Esophagus muscularis mucosa (tissue), 4 donors: ENCODE data around the gene HEXIM2. TPM values are rescaled to one million over a fixed set of nuclear protein-coding genes. Genes with fewer than 3 reads are reported as not detected.

Experiments used
- DNase-seq: peaks from one replicate; pipeline ENCODE4 v3.0.0-alpha.2; 2017; ENCODE audit errors: extremely low spot score
- H3K27ac ChIP-seq, 4 donors: fragments of 200-600 bp; sonication (generic); replicated peaks in 1 of 4; 1 replicate in 3 of 4; 2 replicates in 1 of 4; pipeline ENCODE4 v1.5.1; 2016 to 2019; ENCODE audit warnings: mild to moderate bottlenecking in 1 of 4
- H3K27me3 ChIP-seq, 4 donors: fragments of 200-600 bp; sonication (generic); one replicate each; pipeline versions ENCODE4 v1.5.1 to v1.6.0; 2016 to 2019
- H3K36me3 ChIP-seq, 4 donors: fragments of 200-600 bp; sonication (generic); one replicate each; pipeline ENCODE4 v1.5.1; 2016 to 2019
- H3K4me1 ChIP-seq, 4 donors: fragments of 200-600 bp; sonication (generic); one replicate each; pipeline ENCODE4 v1.5.1; 2016 to 2019
- H3K4me3 ChIP-seq, 4 donors: fragments of 200-600 bp; sonication (generic); 1 replicate in 2 of 4; 2 replicates in 2 of 4; pipeline ENCODE4 v1.5.1; 2016 to 2019; ENCODE audit warnings: mild to moderate bottlenecking in 4 of 4, moderate library complexity in 1 of 4
- H3K9me3 ChIP-seq, 4 donors: fragments of 200-600 bp; sonication (generic); 1 replicate in 3 of 4; 2 replicates in 1 of 4; pipeline ENCODE4 v1.5.1; 2016 to 2019
- CTCF ChIP-seq, 3 experiments: fragments of 200-600 bp in 2 of 3; fragments of 450-650 bp in 1 of 3; sonication (generic) in 2 of 3; IDR thresholded peaks; one replicate each; pipeline ENCODE4 v1.5.1; 2017 to 2019; ENCODE audit warnings: antibody characterized with exemption in 3 of 3, mild to moderate bottlenecking in 2 of 3, moderate library complexity in 1 of 3
- EP300 ChIP-seq: sonication (generic); formaldehyde crosslinking; IDR thresholded peaks from one replicate; pipeline ENCODE4 v1.6.1; 2017; ENCODE audit warnings: antibody characterized with exemption
- POLR2A ChIP-seq: fragments of 450-650 bp; IDR thresholded peaks from one replicate; pipeline ENCODE4 v1.6.1; 2017; ENCODE audit warnings: antibody characterized with exemption, moderate library complexity, mild to moderate bottlenecking, low read depth
- POLR2AphosphoS5 ChIP-seq, 2 donors: sonication (generic); formaldehyde crosslinking; IDR thresholded peaks; one replicate each; pipeline ENCODE4 v1.6.1; 2017; ENCODE audit warnings: antibody characterized with exemption in 2 of 2
- WGBS: methylation state at CpG from one replicate; pipeline ENCODE4 v1.1.5; 2018; 5-methylcytosine and 5-hydroxymethylcytosine counted together
- intact Hi-C: fragments of 100-400 bp; cut with DNase I; formaldehyde crosslinking; loops from one replicate; pipeline ENCODE4 v1.15.1; 2023
- total RNA-seq, 4 donors: library from RNA; depleted of rRNA; stranded (reverse); fragments of >200 nt; gene quantifications; one replicate each; pipeline versions ENCODE4 v1.1.0 to v1.2.1, GENCODE V29; 2016

HEXIM2 gene
- total RNA-seq, 4 donors from 2014 or later = 4.0 to 8.4 (median 7.0) TPM

GRCh38 chr17:45115015-45115625 lies 46.6 kb upstream of the HEXIM2 start:
- WGBS = 89% methylated on average over 25 of the region's 26 CpGs
- Histone ChIP-seq H3K27ac (peak overlapping the region in 1 of 4 donors; percentile 39), H3K4me1 (peaks cover 23 to 29% (median 24%) of the 10 kb centered on the region in 4 donors), H3K4me3 (no peak overlapping the region), H3K9me3 (no peaks in the 10 kb centered on the region), H3K36me3 (peaks cover 0 to 80% (median 77%) of the 10 kb centered on the region in 4 donors), H3K27me3 (no peaks in the 10 kb centered on the region)
- intact Hi-C loops = no loop called here
- no peak for DNase-seq
- no peak for TF ChIP-seq EP300

GRCh38 chr17:45115871-45116270 lies 45.8 kb upstream of the HEXIM2 start:
- Histone ChIP-seq H3K4me3 (no peak overlapping the region), H3K27ac (peak overlapping the region in 1 of 4 donors; percentile 4), H3K36me3 (peaks cover 0 to 88% (median 84%) of the 10 kb centered on the region in 4 donors), H3K27me3 (no peaks in the 10 kb centered on the region), H3K4me1 (peaks cover 15 to 24% (median 19%) of the 10 kb centered on the region in 4 donors), H3K9me3 (no peaks in the 10 kb centered on the region)
- no peak for DNase-seq
- intact Hi-C loops = no loop called here
- WGBS = 83% methylated on average over 11 of the region's 11 CpGs
- TF ChIP-seq POLR2A = no peak
- TF ChIP-seq CTCF (IDR thresholded peaks at IDR 0.05) = no peak
- no peak for TF ChIP-seq EP300
- no peak for TF ChIP-seq POLR2AphosphoS5 (IDR thresholded peaks at IDR 0.05)

GRCh38 chr17:45116434-45117016 lies 45.1 kb upstream of the HEXIM2 start:
- intact Hi-C loops = no loop called here
- Histone ChIP-seq H3K36me3 (peaks cover 0 to 91% (median 88%) of the 10 kb centered on the region in 4 donors), H3K4me3 (no peak overlapping the region), H3K9me3 (no peaks in the 10 kb centered on the region), H3K27me3 (no peaks in the 10 kb centered on the region), H3K27ac (no peak overlapping the region), H3K4me1 (peaks cover 10 to 24% (median 17%) of the 10 kb centered on the region in 4 donors)
- TF ChIP-seq POLR2A = no peak
- no peak for TF ChIP-seq EP300
- no peak for TF ChIP-seq CTCF (IDR thresholded peaks at IDR 0.05)
- no peak for TF ChIP-seq POLR2AphosphoS5 (IDR thresholded peaks at IDR 0.05)
- no peak for DNase-seq
- WGBS = 94% methylated on average over 10 of the region's 10 CpGs

GRCh38 chr17:45117334-45117733 lies 44.3 kb upstream of the HEXIM2 start:
- no peak overlapping the region for H3K27ac ChIP-seq
- no peaks in the 10 kb centered on the region for H3K27me3 ChIP-seq
- WGBS = 98% methylated on average over 4 of the region's 4 CpGs
- TF ChIP-seq POLR2A = no peak
- TF ChIP-seq CTCF (IDR thresholded peaks at IDR 0.05) = no peak
- TF ChIP-seq POLR2AphosphoS5 (IDR thresholded peaks at IDR 0.05) = no peak
- TF ChIP-seq EP300 = no peak
- peaks cover 2 to 23% (median 17%) of the 10 kb centered on the region in 4 donors for H3K4me1 ChIP-seq
- intact Hi-C loops = no loop called here
- peaks cover 0 to 89% (median 83%) of the 10 kb centered on the region in 4 donors for H3K36me3 ChIP-seq
- H3K4me3 ChIP-seq = no peak overlapping the region
- no peaks in the 10 kb centered on the region for H3K9me3 ChIP-seq
- no peak for DNase-seq

- no peak overlapping the region for H3K4me3 ChIP-seq
- TF ChIP-seq POLR2AphosphoS5 (IDR thresholded peaks at IDR 0.05) (no peak), POLR2A (no peak), CTCF (IDR thresholded peaks at IDR 0.05) (no peak), EP300 (no peak)
- peaks cover 0 to 82% (median 76%) of the 10 kb centered on the region in 4 donors for H3K36me3 ChIP-seq
- DNase-seq = no peak
- intact Hi-C loops = no loop called here
- 92% methylated on average over 17 of the region's 20 CpGs for WGBS
- H3K4me1 ChIP-seq = peaks cover 0 to 29% (median 19%) of the 10 kb centered on the region in 4 donors
- no peaks in the 10 kb centered on the region for H3K9me3 ChIP-seq
- no peak overlapping the region for H3K27ac ChIP-seq
- no peaks in the 10 kb centered on the region for H3K27me3 ChIP-seq
These were observed 43.6 kb upstream of the HEXIM2 start for GRCh38 chr17:45117848-45118646.
